Kidney (tissue), 14 donors: ENCODE data around the gene SQSTM1. TPM values are rescaled to one million over a fixed set of nuclear protein-coding genes. Genes with fewer than 3 reads are reported as not detected.

Experiments
- DNase-seq, 5 donors: peaks; one replicate each; pipeline ENCODE4 v3.0.0-alpha.2; 2013 to 2020
- FAIRE-seq: peaks from 2 replicates; lab custom pipeline; 2012; peaks lifted over from hg19 to GRCh38; lab: Jason Lieb, UNC
- H3K27ac ChIP-seq, 2 donors: one replicate each; pipeline ENCODE4 v1.7.0; 2013; ENCODE audit warnings: low read depth in 2 of 2, low read length in 2 of 2, inconsistent platforms in 1 of 2
- H3K27me3 ChIP-seq: one replicate; pipeline ENCODE4 v1.7.1; 2013; ENCODE audit warnings: low read length, inconsistent platforms; ENCODE audit not compliant: control insufficient read depth, insufficient read depth
- H3K36me3 ChIP-seq, 3 donors: one replicate each; pipeline versions ENCODE4 v1.7.0 to v1.7.1; 2013; ENCODE audit warnings: low read length in 3 of 3, control low read depth in 1 of 3, inconsistent platforms in 1 of 3; ENCODE audit not compliant: insufficient read depth in 3 of 3, control insufficient read depth in 2 of 3
- H3K4me1 ChIP-seq, 3 donors: one replicate each; pipeline versions ENCODE4 v1.7.0 to v1.7.1; 2013; ENCODE audit warnings: low read length in 3 of 3, inconsistent platforms in 1 of 3, low read depth in 1 of 3; ENCODE audit not compliant: control insufficient read depth in 2 of 3, insufficient read depth in 2 of 3
- H3K4me3 ChIP-seq, 3 donors: one replicate each; pipeline versions ENCODE4 v1.7.0 to v1.8.1; 2013; ENCODE audit warnings: low read length in 3 of 3, control low read depth in 1 of 3, inconsistent platforms in 1 of 3
- H3K9ac ChIP-seq, 3 donors: one replicate each; pipeline versions ENCODE4 v1.7.0 to v1.7.1; 2013; ENCODE audit warnings: low read length in 3 of 3, control low read depth in 1 of 3, inconsistent platforms in 1 of 3
- H3K9me3 ChIP-seq, 3 donors: one replicate each; pipeline versions ENCODE4 v1.7.0 to v1.7.1; 2013; ENCODE audit warnings: low read length in 3 of 3, control low read depth in 1 of 3, inconsistent platforms in 1 of 3; ENCODE audit not compliant: control insufficient read depth in 2 of 3, insufficient read depth in 1 of 3
- intact Hi-C: fragments of 100-400 bp; cut with DNase I; formaldehyde crosslinking; loops from one replicate; pipeline ENCODE4 v1.11.1; 2022
- polyA plus RNA-seq: library from polyadenylated mRNA; stranded (reverse); fragments of 350-450 nt; fragmentation: Illumina TruSeq; extraction: RNeasy Lipid Tissue Mini Kit (QIAGEN cat#74804); gene quantifications from one replicate; pipeline ENCODE4 v1.2.3, GENCODE V29; 2014; ENCODE audit warnings: low read depth, low replicate concordance; ENCODE audit not compliant: insufficient read depth
- total RNA-seq: library from RNA; stranded (reverse); fragmentation: NEBNext Ultra II Directional; extraction: Animal tissue kit (Norgen Biotek cat#: 25700); gene quantifications from one replicate; pipeline ENCODE4 v1.2.1, GENCODE V29; 2021
- TF ChIP-seq, protein P1 (sequence below): IDR thresholded peaks from 3 replicates; pipeline ENCODE4 v1.5.1; 2012; ENCODE audit warnings: mild to moderate bottlenecking, moderate library complexity, borderline replicate concordance; ENCODE audit not compliant: insufficient read depth; ENCODE audit errors: extremely low read depth
- donor health status: control.
- donor health status: control.
- donor health status: control.
- donor health status: control.
- donor health status: control.
- donor health status: DM: yes; HTN: yes; CAD: no.
- donor health status: Normal renal cell carcinoma (clear cell type).

The SQSTM1 gene
- total and polyA plus RNA-seq, 2 donors from 2014 or later, result 249 to 309 TPM

DNA sequence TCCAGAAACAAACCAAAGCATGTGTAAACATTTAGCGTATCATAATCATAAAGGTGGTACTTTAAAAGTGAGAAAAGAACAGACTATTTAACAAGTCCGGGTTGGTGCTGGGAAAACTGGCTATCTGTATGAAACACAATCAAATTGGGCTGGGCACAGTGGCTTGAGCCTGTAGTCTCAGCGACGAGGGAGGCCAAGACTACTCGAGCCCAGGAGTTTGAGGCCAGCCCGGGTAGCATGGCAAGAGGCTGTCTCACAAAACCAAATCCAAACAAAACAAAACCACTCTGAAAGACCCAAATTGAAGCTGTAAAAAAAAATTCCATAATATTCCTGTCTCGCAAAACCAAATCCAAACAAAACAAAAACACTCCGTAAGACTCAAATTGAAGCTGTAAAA, 33.7 kb downstream of the SQSTM1 start:
- TF ChIP-seq, protein P1, sequence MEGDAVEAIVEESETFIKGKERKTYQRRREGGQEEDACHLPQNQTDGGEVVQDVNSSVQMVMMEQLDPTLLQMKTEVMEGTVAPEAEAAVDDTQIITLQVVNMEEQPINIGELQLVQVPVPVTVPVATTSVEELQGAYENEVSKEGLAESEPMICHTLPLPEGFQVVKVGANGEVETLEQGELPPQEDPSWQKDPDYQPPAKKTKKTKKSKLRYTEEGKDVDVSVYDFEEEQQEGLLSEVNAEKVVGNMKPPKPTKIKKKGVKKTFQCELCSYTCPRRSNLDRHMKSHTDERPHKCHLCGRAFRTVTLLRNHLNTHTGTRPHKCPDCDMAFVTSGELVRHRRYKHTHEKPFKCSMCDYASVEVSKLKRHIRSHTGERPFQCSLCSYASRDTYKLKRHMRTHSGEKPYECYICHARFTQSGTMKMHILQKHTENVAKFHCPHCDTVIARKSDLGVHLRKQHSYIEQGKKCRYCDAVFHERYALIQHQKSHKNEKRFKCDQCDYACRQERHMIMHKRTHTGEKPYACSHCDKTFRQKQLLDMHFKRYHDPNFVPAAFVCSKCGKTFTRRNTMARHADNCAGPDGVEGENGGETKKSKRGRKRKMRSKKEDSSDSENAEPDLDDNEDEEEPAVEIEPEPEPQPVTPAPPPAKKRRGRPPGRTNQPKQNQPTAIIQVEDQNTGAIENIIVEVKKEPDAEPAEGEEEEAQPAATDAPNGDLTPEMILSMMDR, result no peak
- peaks cover 0 to 3% (median 0%) of the 10 kb centered on the region in 3 donors for H3K4me1 ChIP-seq
- peaks cover 12 to 33% (median 22%) of the 10 kb centered on the region in 3 donors for H3K36me3 ChIP-seq
- H3K9me3 ChIP-seq, result no peaks in the 10 kb centered on the region
- no peak overlapping the region for H3K9ac ChIP-seq
- no peak overlapping the region for H3K27ac ChIP-seq
- no peak for DNase-seq
- no peak overlapping the region for H3K4me3 ChIP-seq
- intact Hi-C loops, result no loop called here
- no peak for FAIRE-seq
- H3K27me3 ChIP-seq, result no peaks in the 10 kb centered on the region

DNA sequence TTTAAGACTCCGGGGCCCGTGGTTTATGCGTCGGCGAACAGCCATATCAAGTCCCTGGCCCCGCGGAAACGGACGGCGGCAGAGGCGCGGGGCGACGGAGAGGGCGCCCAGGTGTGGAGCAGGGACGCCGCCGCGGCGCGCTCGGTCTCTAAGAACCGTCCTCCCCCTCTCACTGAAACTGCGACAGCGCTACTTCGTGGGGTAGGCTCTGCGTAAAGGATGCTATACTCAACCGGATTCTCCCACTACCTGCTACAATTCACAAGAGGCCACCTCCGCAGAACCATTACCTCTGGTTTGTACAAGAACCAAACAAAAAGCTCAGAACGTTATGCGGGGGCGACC, 37.5 kb downstream of the SQSTM1 start:
- Histone ChIP-seq H3K36me3 (peaks cover 0 to 9% (median 3%) of the 10 kb centered on the region in 3 donors), H3K27me3 (no peaks in the 10 kb centered on the region), H3K4me3 (peak overlapping the region; percentile 88 to 93 (median 90)), H3K9me3 (no peaks in the 10 kb centered on the region), H3K27ac (peak overlapping the region; percentile 90 to 93), H3K4me1 (peaks cover 0 to 6% (median 0%) of the 10 kb centered on the region in 3 donors), H3K9ac (peak overlapping the region; percentile 13 to 87 (median 76))
- TF ChIP-seq, protein P1, result no peak
- intact Hi-C loops, result no loop called here
- DNase-seq (peak in 2 of 5 donors; percentile 62 to 79), FAIRE-seq (no peak)

DNA sequence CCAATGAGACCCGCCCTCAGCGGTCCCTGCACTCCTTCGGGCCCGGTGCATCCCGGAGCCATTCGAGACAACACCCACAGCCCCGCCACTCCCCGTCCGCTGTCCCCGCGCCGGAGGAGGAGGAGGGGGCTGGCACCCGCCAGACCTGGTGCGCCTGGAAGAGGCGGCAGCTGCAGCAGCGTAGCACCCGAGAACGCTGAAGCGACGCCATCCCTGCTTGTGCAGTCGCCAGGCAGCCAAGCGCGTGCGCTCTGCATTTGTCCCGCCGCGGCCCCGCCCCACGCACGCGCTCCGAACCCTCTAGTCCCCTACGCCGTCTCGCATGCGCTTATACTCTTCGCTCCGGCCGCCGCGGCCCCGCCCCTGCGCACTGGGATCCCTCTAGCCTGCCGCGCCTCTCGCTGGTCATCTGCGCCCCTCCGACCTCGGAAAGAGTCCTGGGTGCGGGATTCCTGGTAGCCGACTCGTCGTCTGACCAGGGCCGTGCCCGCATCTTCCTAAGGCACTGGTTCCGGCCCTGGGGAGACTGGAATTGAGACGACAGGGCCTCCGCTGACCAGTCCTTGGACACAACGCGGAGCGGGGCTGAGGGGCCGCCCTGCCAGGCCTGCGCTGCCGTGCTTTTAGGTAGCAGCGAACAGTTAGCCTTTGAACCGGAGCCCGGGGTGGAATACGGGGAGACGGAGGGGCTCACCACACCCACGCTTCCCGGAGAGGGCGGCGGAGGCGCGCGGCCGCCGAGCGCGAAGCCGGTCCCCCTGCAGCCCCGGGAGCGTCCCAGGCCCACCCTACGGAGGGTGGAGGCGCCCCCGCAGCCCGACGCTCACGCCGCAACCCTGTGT, 38.1 kb downstream of the SQSTM1 start, which contains the start of gene MRNIP:
Gene MRNIP, minus strand, starts transcription at position 232 of the 842 bp plus-strand sequence. Its CDS starts 21 bp downstream, at position 211.
- H3K4me3 ChIP-seq, result peak within 1 kb of the TSS; percentile 88 to 94 (median 90)
- TF ChIP-seq, protein P1, result peak; percentile 29
- peaks cover 0 to 6% (median 0%) of the 10 kb centered on the region in 3 donors for H3K4me1 ChIP-seq
- peak within 1 kb of the TSS; percentile 76 to 94 (median 87) for H3K9ac ChIP-seq
- FAIRE-seq (no peak), DNase-seq (peak; percentile 96 to 99 (median 98))
- intact Hi-C loops, result no loop called here
- peaks cover 0 to 14% (median 4%) of the 10 kb centered on the region in 3 donors for H3K36me3 ChIP-seq
- H3K27me3 ChIP-seq, result no peaks in the 10 kb centered on the region
- H3K9me3 ChIP-seq, result no peaks in the 10 kb centered on the region
- peak within 1 kb of the TSS; percentile 90 to 93 for H3K27ac ChIP-seq
